Spleen (tissue), 11 donors: ENCODE measurements around the gene GDF2. TPM values are rescaled to one million over a fixed set of nuclear protein-coding genes. Genes with fewer than 3 reads are reported as not detected.

Source experiments
- DNase-seq: peaks from one replicate; pipeline ENCODE4 v3.0.0-alpha.2; 2020
- H3K27ac ChIP-seq, 8 donors: fragments of 200-600 bp; sonication (generic) in 7 of 8; 1 replicate in 4 of 8; 2 replicates in 4 of 8; pipeline versions ENCODE4 v1.5.0 to v1.8.0; 2016 to 2021; ENCODE audit warnings: inconsistent platforms in 4 of 8, mild to moderate bottlenecking in 4 of 8, moderate library complexity in 1 of 8
- H3K27me3 ChIP-seq, 7 donors: fragments of 200-600 bp; sonication (generic) in 6 of 7; replicated peaks in 1 of 7; 1 replicate in 4 of 7; 2 replicates in 3 of 7; pipeline versions ENCODE4 v1.5.0 to v1.8.0; 2016 to 2021; ENCODE audit warnings: inconsistent platforms in 3 of 7, mild to moderate bottlenecking in 1 of 7
- H3K36me3 ChIP-seq, 6 donors: fragments of 200-600 bp; sonication (generic) in 5 of 6; 1 replicate in 4 of 6; 2 replicates in 2 of 6; pipeline versions ENCODE4 v1.5.0 to v1.8.0; 2016 to 2021; ENCODE audit warnings: inconsistent platforms in 2 of 6
- H3K4me1 ChIP-seq, 6 donors: fragments of 200-600 bp; sonication (generic) in 5 of 6; 1 replicate in 3 of 6; 2 replicates in 3 of 6; pipeline versions ENCODE4 v1.5.0 to v1.8.0; 2016 to 2021; ENCODE audit warnings: inconsistent platforms in 3 of 6
- H3K4me3 ChIP-seq, 8 donors: fragments of 200-600 bp; sonication (generic) in 7 of 8; 1 replicate in 4 of 8; 2 replicates in 4 of 8; pipeline versions ENCODE4 v1.5.0 to v1.8.0; 2016 to 2021; ENCODE audit warnings: inconsistent platforms in 4 of 8, mild to moderate bottlenecking in 4 of 8, moderate library complexity in 2 of 8
- H3K9me3 ChIP-seq, 8 donors: fragments of 200-600 bp; sonication (generic) in 7 of 8; 1 replicate in 4 of 8; 2 replicates in 4 of 8; pipeline versions ENCODE4 v1.5.0 to v1.8.0; 2016 to 2021; ENCODE audit warnings: inconsistent platforms in 4 of 8
- CTCF ChIP-seq, 11 experiments: fragments of 200-600 bp in 7 of 11; fragments of 450-650 bp in 4 of 11; sonication (generic) in 4 of 11; IDR thresholded peaks in 8 of 11; conservative IDR thresholded peaks in 3 of 11; 1 replicate in 7 of 11; 2 replicates in 4 of 11; pipeline versions ENCODE4 v1.4.0 to v1.8.0; 2016 to 2021; ENCODE audit warnings: antibody characterized with exemption in 11 of 11, inconsistent platforms in 4 of 11, mild to moderate bottlenecking in 1 of 11
- POLR2A ChIP-seq, 3 donors: fragments of 450-650 bp; IDR thresholded peaks; one replicate each; pipeline ENCODE4 v1.5.1; 2017; ENCODE audit warnings: antibody characterized with exemption in 3 of 3, mild to moderate bottlenecking in 1 of 3
- POLR2AphosphoS5 ChIP-seq, 3 donors: sonication (generic); formaldehyde crosslinking; IDR thresholded peaks; one replicate each; pipeline ENCODE4 v1.5.1; 2017; ENCODE audit warnings: antibody characterized with exemption in 3 of 3
- WGBS, 5 donors: extraction: QIAGEN DNeasy Blood & Tissue Kit in 3 of 5; methylation state at CpG; one replicate each; pipeline versions ENCODE4 v1.1.5 to v1.1.7; 2013 to 2018; 5-methylcytosine and 5-hydroxymethylcytosine counted together
- intact Hi-C: fragments of 100-400 bp; cut with DNase I; formaldehyde crosslinking; loops from one replicate; pipeline ENCODE4 v1.15.0; 2023; ENCODE audit warnings: low total_unique reads
- polyA plus RNA-seq, 3 donors: library from polyadenylated mRNA; stranded (reverse); fragments of 200-250 nt; gene quantifications; one replicate each; pipeline ENCODE4 v1.2.1, GENCODE V29; 2013
- total RNA-seq, 7 donors: library from RNA; depleted of rRNA in 3 of 7; stranded (reverse); fragments of >200 nt in 3 of 7; fragmentation: NEBNext Ultra II Directional in 4 of 7; extraction: Animal tissue kit (Norgen Biotek cat#: 25700) in 4 of 7; gene quantifications; one replicate each; pipeline versions ENCODE4 v1.1.0 to v1.2.1, GENCODE V29; 2016 to 2021
- donor health status: healthy with polysubstance abuse.
- donor health status: DM: no; HTN: no; CAD: no; lungs with moderate emphysema.
- donor health status: DM: no; HTN: no; CAD: no.
- donor health status: Bipolar disorder and iron deficiency.
- donor health status: healthy.
- donor health status: DM: no; HTN: no; CAD: no.
- donor health status: DM: yes; HTN: yes; CAD: no.

GDF2 gene
- total and polyA plus RNA-seq, 10 donors: not detected

- intact Hi-C loops: no loop called here
- no peak for TF ChIP-seq CTCF (IDR thresholded peaks at IDR 0.05 in 8 of 11, conservative IDR thresholded peaks at IDR 0.05 in 3 of 11)
- TF ChIP-seq POLR2AphosphoS5 (IDR thresholded peaks at IDR 0.05): no peak
- no peak for TF ChIP-seq POLR2A (IDR thresholded peaks at IDR 0.05)
- peaks cover 0 to 6% (median 2%) of the 10 kb centered on the region in 6 donors for H3K4me1 ChIP-seq
- 56 to 68% (median 62%) methylated on average over 14 to 15 of the region's 15 CpGs for WGBS, 5 donors
- no peaks in the 10 kb centered on the region for H3K9me3 ChIP-seq
- no peaks in the 10 kb centered on the region for H3K36me3 ChIP-seq
- DNase-seq: peak; percentile 64
- H3K27me3 ChIP-seq: peaks cover 0 to 42% (median 0%) of the 10 kb centered on the region in 7 donors
- no peak overlapping the region for H3K27ac ChIP-seq
- no peak overlapping the region for H3K4me3 ChIP-seq
These were observed 17.7 kb downstream of the GDF2 start for GRCh38 chr10:47339759-47340607.

GRCh38 chr10:47340608-47341170 is 18.4 kb downstream of the GDF2 start:
- H3K27ac ChIP-seq: no peak overlapping the region
- H3K27me3 ChIP-seq: peaks cover 0 to 38% (median 0%) of the 10 kb centered on the region in 7 donors
- peaks cover 0 to 6% (median 2%) of the 10 kb centered on the region in 6 donors for H3K4me1 ChIP-seq
- DNase-seq: peak; percentile 83
- H3K36me3 ChIP-seq: no peaks in the 10 kb centered on the region
- TF ChIP-seq POLR2A (IDR thresholded peaks at IDR 0.05): no peak
- TF ChIP-seq CTCF (IDR thresholded peaks at IDR 0.05 in 8 of 11, conservative IDR thresholded peaks at IDR 0.05 in 3 of 11): peak; percentile 51 to 96 (median 89)
- H3K4me3 ChIP-seq: no peak overlapping the region
- intact Hi-C loops: no loop called here
- H3K9me3 ChIP-seq: no peaks in the 10 kb centered on the region
- WGBS, 5 donors: 72 to 78% (median 74%) methylated on average over 5 of the region's 5 CpGs

GRCh38 chr10:47344996-47345870 is 23.0 kb downstream of the GDF2 start:
- 86 to 91% (median 87%) methylated on average over 13 of the region's 13 CpGs for WGBS, 5 donors
- intact Hi-C loops: no loop called here
- TF ChIP-seq POLR2A (IDR thresholded peaks at IDR 0.05) (no peak), POLR2AphosphoS5 (IDR thresholded peaks at IDR 0.05) (no peak), CTCF (IDR thresholded peaks at IDR 0.05 in 8 of 11, conservative IDR thresholded peaks at IDR 0.05 in 3 of 11) (no peak)
- no peaks in the 10 kb centered on the region for H3K36me3 ChIP-seq
- peak; percentile 40 for DNase-seq
- no peak overlapping the region for H3K27ac ChIP-seq
- H3K4me3 ChIP-seq: no peak overlapping the region
- peaks cover 0 to 20% (median 0%) of the 10 kb centered on the region in 7 donors for H3K27me3 ChIP-seq
- no peaks in the 10 kb centered on the region for H3K9me3 ChIP-seq
- H3K4me1 ChIP-seq: peaks cover 0 to 3% (median 0%) of the 10 kb centered on the region in 6 donors
